BE2C (cell line): ENCODE measurements around the gene NYNRIN.

Experiments
- DNase-seq: peaks from one replicate; pipeline ENCODE4 v3.0.0-alpha.2; 2020
- H3K27me3 ChIP-seq: fragments of 250-450 bp; sonication (Bioruptor Pico); 2 replicates; pipeline ENCODE4 v1.5.1; 2020; ENCODE audit warnings: mild to moderate bottlenecking
- H3K36me3 ChIP-seq: fragments of 250-450 bp; sonication (Bioruptor Pico); 2 replicates; pipeline ENCODE4 v1.5.1; 2020; ENCODE audit warnings: mild to moderate bottlenecking
- H3K4me1 ChIP-seq: fragments of 250-450 bp; sonication (Bioruptor Pico); 2 replicates; pipeline ENCODE4 v1.5.1; 2020
- H3K4me3 ChIP-seq: 2 replicates; pipeline ENCODE4 v1.5.1; 2011; ENCODE audit warnings: low read depth, low read length
- H3K9me3 ChIP-seq: fragments of 250-450 bp; sonication (Bioruptor Pico); 2 replicates; pipeline ENCODE4 v1.5.1; 2020
- CTCF ChIP-seq: IDR thresholded peaks from 2 replicates; pipeline ENCODE4 v1.5.1; 2012; ENCODE audit warnings: mild to moderate bottlenecking, low read depth, low read length

The NYNRIN gene

GRCh38 chr14:24365600-24366412 lies 33.0 kb upstream of the NYNRIN start:
- Histone ChIP-seq H3K4me3 (peak overlapping the region; percentile 85), H3K9me3 (no peaks in the 10 kb centered on the region), H3K27me3 (no peaks in the 10 kb centered on the region; the same call in 1 of the 2 replicates), H3K36me3 (no peaks in the 10 kb centered on the region), H3K4me1 (peaks cover 6% of the 10 kb centered on the region; the same call in 1 of the 2 replicates)
- peak; percentile 92 for DNase-seq
- TF ChIP-seq CTCF = peak; percentile 97

DNA sequence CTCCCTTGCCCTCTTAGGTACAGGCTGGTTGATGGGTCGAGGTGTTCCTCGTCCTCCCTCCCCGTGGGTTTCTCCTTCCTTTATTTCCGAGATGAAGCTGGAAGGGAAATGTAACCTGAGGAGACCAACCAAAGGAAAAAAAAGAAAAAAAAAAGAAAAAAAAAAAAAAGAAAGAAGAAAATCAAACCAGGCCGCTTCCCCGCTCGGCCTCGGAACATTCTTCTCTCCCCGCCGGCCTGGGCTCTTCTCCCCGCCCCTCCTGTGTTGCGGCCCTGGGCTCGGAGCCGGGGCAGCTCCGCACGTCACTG lies 32.4 kb upstream of the NYNRIN start:
- Histone ChIP-seq H3K36me3 (no peaks in the 10 kb centered on the region), H3K4me3 (peak overlapping the region; percentile 85), H3K4me1 (peaks cover 9% of the 10 kb centered on the region), H3K27me3 (no peaks in the 10 kb centered on the region; the same call in 1 of the 2 replicates), H3K9me3 (no peaks in the 10 kb centered on the region)
- DNase-seq = no peak
- TF ChIP-seq CTCF = no peak

GRCh38 chr14:24366721-24367513 lies 31.9 kb upstream of the NYNRIN start:
- peak; percentile 96 for DNase-seq
- H3K4me3 ChIP-seq = peak overlapping the region; percentile 85
- H3K27me3 ChIP-seq = no peaks in the 10 kb centered on the region

DNA sequence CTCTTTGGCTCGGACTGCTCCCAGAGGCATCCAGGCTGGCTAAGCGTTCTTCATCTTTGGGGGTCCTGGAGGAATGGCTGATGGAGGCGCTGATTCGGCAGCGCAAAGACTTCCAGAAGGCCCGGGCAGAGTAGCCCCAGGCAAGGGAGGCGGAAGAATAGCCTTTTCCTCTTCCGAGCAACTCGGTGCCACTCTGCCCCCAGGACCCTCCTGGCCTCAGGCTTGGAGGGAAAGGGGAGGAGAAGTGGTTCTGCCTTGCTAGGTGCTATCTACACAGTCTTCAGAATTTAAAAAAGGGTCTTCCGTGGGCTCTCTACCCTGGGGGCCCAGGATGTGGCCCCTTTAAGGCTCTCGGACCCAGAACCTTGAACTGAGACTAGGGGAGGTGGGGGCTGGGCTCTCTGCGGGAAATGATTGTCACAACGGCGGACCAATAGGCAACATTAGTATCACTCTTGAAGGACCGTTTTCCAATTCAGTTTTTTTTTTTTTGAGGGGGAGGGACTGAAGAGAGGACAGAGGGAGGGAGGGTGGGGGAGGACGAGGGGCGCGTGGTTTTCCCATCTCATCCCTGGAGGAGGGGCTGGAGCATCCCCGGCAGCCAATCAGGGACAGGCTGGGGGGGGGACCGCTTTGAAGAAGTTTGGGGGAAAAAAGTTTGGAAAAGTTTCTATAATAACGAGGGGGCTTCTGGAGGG lies 31.1 kb upstream of the NYNRIN start, which contains the start of gene NFATC4:
NFATC4 (plus strand) TSS at position 671 of the 698 bp plus-strand sequence. CDS start 157 bp downstream, outside the sequence.
- peaks cover 18% of the 10 kb centered on the region for H3K4me1 ChIP-seq
- no peaks in the 10 kb centered on the region for H3K9me3 ChIP-seq
- no peak for TF ChIP-seq CTCF
- H3K36me3 ChIP-seq = no peaks in the 10 kb centered on the region
- peak; percentile 89 for DNase-seq
- peak within 1 kb of the TSS; percentile 85 for H3K4me3 ChIP-seq
- H3K27me3 ChIP-seq = no peaks in the 10 kb centered on the region

More at GRCh38 chr14:24366721-24367513, 31.9 kb upstream of the NYNRIN start:
- H3K36me3 ChIP-seq = no peaks in the 10 kb centered on the region
- no peak for TF ChIP-seq CTCF
- peaks cover 13% of the 10 kb centered on the region for H3K4me1 ChIP-seq
- no peaks in the 10 kb centered on the region for H3K9me3 ChIP-seq

DNA sequence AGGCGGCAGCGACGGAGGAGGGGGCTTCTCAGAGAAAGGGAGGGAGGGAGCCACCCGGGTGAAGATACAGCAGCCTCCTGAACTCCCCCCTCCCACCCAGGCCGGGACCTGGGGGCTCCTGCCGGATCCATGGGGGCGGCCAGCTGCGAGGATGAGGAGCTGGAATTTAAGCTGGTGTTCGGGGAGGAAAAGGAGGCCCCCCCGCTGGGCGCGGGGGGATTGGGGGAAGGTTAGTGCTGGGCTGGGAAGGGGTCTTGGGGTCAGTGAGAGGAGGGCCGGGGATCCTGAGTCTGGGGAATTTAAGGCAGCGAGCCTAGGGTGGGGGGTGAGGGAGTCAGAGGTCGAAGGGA lies 30.6 kb upstream of the NYNRIN start:
- no peak for TF ChIP-seq CTCF
- Histone ChIP-seq H3K9me3 (no peaks in the 10 kb centered on the region), H3K27me3 (no peaks in the 10 kb centered on the region), H3K4me1 (peaks cover 20% of the 10 kb centered on the region), H3K36me3 (peaks cover 2% of the 10 kb centered on the region; the same call in 1 of the 2 replicates), H3K4me3 (peak overlapping the region; percentile 85)
- no peak for DNase-seq
